ENCODE data around the gene PRKG1.

- no peak for TF ChIP-seq POLR2AphosphoS5 (IDR thresholded peaks at IDR 0.05; ENCODE audit: low read depth, low read length)
- no peak for TF ChIP-seq POLR2A (IDR thresholded peaks at IDR 0.05; ENCODE audit: low read depth, low read length)
- no peak for TF ChIP-seq SPI1 (IDR thresholded peaks at IDR 0.05; ENCODE audit: low read depth, low read length)
- TF ChIP-seq TAF1 (IDR thresholded peaks at IDR 0.05; ENCODE audit: low read depth, low read length) = no peak
- TF ChIP-seq POU2F2 (IDR thresholded peaks at IDR 0.05; ENCODE audit: low read depth, low read length) = no peak
- no peak for TF ChIP-seq PAX5 (IDR thresholded peaks at IDR 0.05; ENCODE audit: insufficient read depth, low read length, severe bottlenecking)
Observed at GRCh38 chr10:51924359-51924758, 850.1 kb downstream of the PRKG1 start.

Measured in GM12891 (cell line).